SU-DHL-6 (cell line): ENCODE results near the gene OLFML2B.

Experiments used
- H2AFZ ChIP-seq: fragments of 200-600 bp; sonication (generic); 2 replicates; pipeline ENCODE4 v1.6.1; 2014; ENCODE audit warnings: low read depth, mild to moderate bottlenecking, moderate library complexity, mixed read lengths, antibody characterized with exemption, low read length; ENCODE audit not compliant: severe bottlenecking
- H3F3A ChIP-seq: fragments of 200-600 bp; shearing (Covaris generic); 2 replicates; pipeline ENCODE4 v1.6.0; 2016; ENCODE audit warnings: antibody characterized with exemption, mild to moderate bottlenecking; ENCODE audit not compliant: insufficient read depth
- H3K27ac ChIP-seq: fragments of 200-600 bp; sonication (generic); 2 replicates; pipeline ENCODE4 v1.5.1; 2016; ENCODE audit warnings: low read depth, mild to moderate bottlenecking, low read length, moderate library complexity, mixed read lengths
- H3K27me3 ChIP-seq: fragments of 200-600 bp; sonication (generic), shearing (Covaris generic); 2 replicates; pipeline ENCODE4 v1.6.0; 2014; ENCODE audit warnings: mild to moderate bottlenecking, low read length
- H3K36me3 ChIP-seq: fragments of 200-600 bp; sonication (generic); 2 replicates; pipeline ENCODE4 v1.6.1; 2014; ENCODE audit warnings: mild to moderate bottlenecking, low read length, mixed read lengths
- H3K4me2 ChIP-seq: fragments of 300-600, 200-600 bp; shearing (Covaris generic), sonication (generic); 2 replicates; pipeline ENCODE4 v1.6.0; 2014; ENCODE audit warnings: low read length, low read depth, mild to moderate bottlenecking; ENCODE audit not compliant: poor library complexity, severe bottlenecking
- H3K4me3 ChIP-seq: fragments of 200-600 bp; sonication (generic); 2 replicates; pipeline ENCODE4 v1.5.1; 2014; ENCODE audit warnings: antibody characterized with exemption, low read length, mild to moderate bottlenecking, mixed read lengths; ENCODE audit not compliant: insufficient read depth, poor library complexity, severe bottlenecking
- H3K79me2 ChIP-seq: fragments of 200-600 bp; sonication (generic); 2 replicates; pipeline ENCODE4 v1.6.1; 2014; ENCODE audit warnings: mild to moderate bottlenecking, low read length, moderate library complexity; ENCODE audit not compliant: insufficient read depth
- H3K9ac ChIP-seq: fragments of 200-600 bp; sonication (generic); 2 replicates; pipeline ENCODE4 v1.7.0; 2014; ENCODE audit warnings: mild to moderate bottlenecking, low read length
- H3K9me2 ChIP-seq: fragments of 200-600 bp; sonication (generic); replicated peaks from 2 replicates; pipeline ENCODE4 v1.6.1; 2014; ENCODE audit warnings: low read length; ENCODE audit not compliant: insufficient read depth
- H3K9me3 ChIP-seq: fragments of 200-600 bp; sonication (generic); 2 replicates; pipeline ENCODE4 v1.6.1; 2014; ENCODE audit warnings: low read length, mixed read lengths; ENCODE audit not compliant: insufficient read depth
- H4K20me1 ChIP-seq: fragments of 200-600 bp; sonication (generic); 2 replicates; pipeline ENCODE4 v1.6.1; 2014; ENCODE audit warnings: low read depth, mild to moderate bottlenecking, antibody characterized with exemption, low read length, moderate library complexity, mixed read lengths
- EZH2phosphoT487 ChIP-seq: fragments of 200-600 bp; sonication (generic), shearing (Covaris generic); conservative IDR thresholded peaks from 2 replicates; pipeline ENCODE4 v1.6.1; 2018; ENCODE audit warnings: mild to moderate bottlenecking, antibody characterized with exemption, low read length, moderate library complexity, mixed read lengths
- TF ChIP-seq, protein P1 (sequence below): fragments of 200-600 bp; sonication (generic); IDR thresholded peaks from one replicate; pipeline ENCODE4 v1.5.1; 2017; ENCODE audit warnings: antibody characterized with exemption, mild to moderate bottlenecking, low read length, moderate library complexity; ENCODE audit not compliant: insufficient read depth, poor library complexity, severe bottlenecking

Gene OLFML2B

DNA sequence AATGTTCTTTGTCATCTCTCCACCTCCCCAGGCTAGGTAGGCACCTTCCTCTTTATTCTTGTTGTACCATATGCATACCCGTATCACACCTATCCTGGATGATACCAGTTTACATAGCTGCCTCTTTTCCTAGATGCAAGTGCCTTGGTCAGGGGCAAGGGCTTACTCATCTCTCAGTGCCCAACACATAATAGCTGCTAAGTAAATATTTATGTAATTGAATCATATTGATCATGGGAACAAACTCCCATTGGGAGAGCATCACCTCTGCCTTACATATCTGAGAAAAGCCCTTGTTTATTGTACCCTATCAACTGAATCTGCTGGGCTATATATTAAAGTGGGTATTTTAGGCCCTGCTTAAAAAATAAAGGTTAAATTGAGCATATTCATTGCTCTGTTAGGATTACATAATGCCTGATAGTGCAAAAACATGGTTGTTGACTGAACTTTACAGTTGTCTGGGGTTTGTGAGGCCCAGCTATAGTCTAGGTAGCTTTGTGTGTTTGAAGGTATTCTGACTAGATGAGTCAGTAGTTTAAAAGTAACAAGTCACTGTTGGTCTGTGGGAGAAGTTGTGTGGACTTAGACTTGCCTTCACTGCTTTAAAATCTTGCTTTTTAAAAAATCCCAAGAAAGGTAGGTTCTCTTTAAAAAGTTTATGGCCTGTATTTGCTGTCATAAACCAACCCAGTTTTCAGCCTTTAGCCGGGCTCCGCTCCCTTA, 82.6 kb downstream of the OLFML2B start:
- H3K9me2 ChIP-seq, result no peaks in the 10 kb centered on the region
- H2AFZ ChIP-seq, result no peak overlapping the region
- no peaks in the 10 kb centered on the region for H3K36me3 ChIP-seq
- H3K4me3 ChIP-seq, result no peak overlapping the region
- no peaks in the 10 kb centered on the region for H4K20me1 ChIP-seq
- no peak overlapping the region for H3K27ac ChIP-seq
- H3F3A ChIP-seq, result no peaks in the 10 kb centered on the region
- H3K9ac ChIP-seq, result no peak overlapping the region
- no peaks in the 10 kb centered on the region for H3K79me2 ChIP-seq
- H3K4me2 ChIP-seq, result no peak overlapping the region
- TF ChIP-seq, protein P1, sequence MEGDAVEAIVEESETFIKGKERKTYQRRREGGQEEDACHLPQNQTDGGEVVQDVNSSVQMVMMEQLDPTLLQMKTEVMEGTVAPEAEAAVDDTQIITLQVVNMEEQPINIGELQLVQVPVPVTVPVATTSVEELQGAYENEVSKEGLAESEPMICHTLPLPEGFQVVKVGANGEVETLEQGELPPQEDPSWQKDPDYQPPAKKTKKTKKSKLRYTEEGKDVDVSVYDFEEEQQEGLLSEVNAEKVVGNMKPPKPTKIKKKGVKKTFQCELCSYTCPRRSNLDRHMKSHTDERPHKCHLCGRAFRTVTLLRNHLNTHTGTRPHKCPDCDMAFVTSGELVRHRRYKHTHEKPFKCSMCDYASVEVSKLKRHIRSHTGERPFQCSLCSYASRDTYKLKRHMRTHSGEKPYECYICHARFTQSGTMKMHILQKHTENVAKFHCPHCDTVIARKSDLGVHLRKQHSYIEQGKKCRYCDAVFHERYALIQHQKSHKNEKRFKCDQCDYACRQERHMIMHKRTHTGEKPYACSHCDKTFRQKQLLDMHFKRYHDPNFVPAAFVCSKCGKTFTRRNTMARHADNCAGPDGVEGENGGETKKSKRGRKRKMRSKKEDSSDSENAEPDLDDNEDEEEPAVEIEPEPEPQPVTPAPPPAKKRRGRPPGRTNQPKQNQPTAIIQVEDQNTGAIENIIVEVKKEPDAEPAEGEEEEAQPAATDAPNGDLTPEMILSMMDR, result no peak
- TF ChIP-seq EZH2phosphoT487, result no peak
- H3K9me3 ChIP-seq, result no peaks in the 10 kb centered on the region
- H3K27me3 ChIP-seq, result no peaks in the 10 kb centered on the region

DNA sequence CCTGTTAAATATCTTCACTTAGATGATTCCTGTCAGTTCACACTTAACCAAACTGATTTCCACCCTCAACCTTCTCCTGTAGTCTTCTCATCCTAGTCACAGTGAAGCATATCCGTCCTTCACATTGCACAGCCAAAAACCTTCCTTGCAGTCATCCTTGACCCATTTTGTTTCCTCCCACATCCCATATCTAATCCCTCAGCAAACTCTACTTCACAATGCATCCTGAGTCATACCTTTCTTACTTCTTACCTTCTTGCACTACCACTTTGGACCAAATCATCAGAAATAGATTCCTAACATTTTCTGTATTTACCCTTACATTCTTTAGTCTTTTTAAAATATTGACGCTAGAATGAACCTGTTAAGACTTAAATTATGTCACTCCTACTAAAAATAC, 86.9 kb downstream of the OLFML2B start:
- Histone ChIP-seq H2AFZ (no peak overlapping the region), H3K9ac (no peak overlapping the region), H3K9me2 (no peaks in the 10 kb centered on the region), H3K36me3 (no peaks in the 10 kb centered on the region), H4K20me1 (no peaks in the 10 kb centered on the region), H3K27me3 (no peaks in the 10 kb centered on the region), H3K4me2 (no peak overlapping the region), H3F3A (no peaks in the 10 kb centered on the region), H3K79me2 (no peaks in the 10 kb centered on the region), H3K4me3 (no peak overlapping the region), H3K9me3 (no peaks in the 10 kb centered on the region), H3K27ac (no peak overlapping the region)
- TF ChIP-seq, protein P1, result no peak
- no peak for TF ChIP-seq EZH2phosphoT487

DNA sequence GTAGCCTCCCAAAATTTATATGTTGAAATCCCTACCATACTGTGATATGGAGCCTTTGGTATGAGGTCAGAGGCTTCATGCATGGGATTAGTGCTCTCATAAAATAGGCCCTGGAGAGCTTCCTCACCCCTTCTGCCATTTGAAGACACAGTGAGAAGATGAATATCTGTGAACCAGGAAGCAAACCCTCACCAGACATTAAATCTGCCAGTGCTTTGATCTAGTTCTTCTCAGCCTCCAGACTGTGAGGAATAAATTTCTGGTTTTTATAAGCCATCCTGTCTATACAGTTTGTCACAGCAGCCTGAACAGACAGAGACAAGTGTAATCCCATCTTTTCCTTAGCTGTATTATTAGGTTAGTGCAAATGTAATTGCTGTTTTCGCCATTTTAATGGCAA, 88.4 kb downstream of the OLFML2B start:
- no peaks in the 10 kb centered on the region for H4K20me1 ChIP-seq
- H3K9me3 ChIP-seq, result no peaks in the 10 kb centered on the region
- no peaks in the 10 kb centered on the region for H3K36me3 ChIP-seq
- H3K27ac ChIP-seq, result no peak overlapping the region
- H3K4me3 ChIP-seq, result no peak overlapping the region
- no peaks in the 10 kb centered on the region for H3F3A ChIP-seq
- H3K27me3 ChIP-seq, result no peaks in the 10 kb centered on the region
- no peaks in the 10 kb centered on the region for H3K79me2 ChIP-seq
- H3K9ac ChIP-seq, result no peak overlapping the region
- no peak for TF ChIP-seq EZH2phosphoT487
- TF ChIP-seq, protein P1, result no peak
- H3K4me2 ChIP-seq, result no peak overlapping the region
- no peak overlapping the region for H2AFZ ChIP-seq
- H3K9me2 ChIP-seq, result no peaks in the 10 kb centered on the region
